ENCODE measurements around the gene GATB.

The GATB gene

GRCh38 chr4:151661873-151662272 is 98.9 kb downstream of the GATB start (continued):
- no peak for TF ChIP-seq ZNF26 (tag by site-specific recombination; IDR thresholded peaks at IDR 0.05)
- no peak for TF ChIP-seq ELK4 (IDR thresholded peaks at IDR 0.05; ENCODE audit: borderline replicate concordance, low read depth, low read length)

- ChIA-PET CTCF (no interaction called here), POLR2A (no interaction called here)
- Histone ChIP-seq H3K4me1 (ENCODE audit: control insufficient read depth, insufficient read depth, low read length) (no peaks in the 10 kb centered on the region), H3K4me3 (ENCODE audit: low read depth, low read length) (no peak overlapping the region), H3K27ac (ENCODE audit: extremely low read depth, low read depth, low read length) (no peak overlapping the region), H3K9me3 (ENCODE audit: control insufficient read depth, insufficient read depth, low read depth, low read length) (no peaks in the 10 kb centered on the region), H3K36me3 (ENCODE audit: control insufficient read depth in 2 of 2, insufficient read depth in 1 of 2, low read length in 2 of 2) (peaks cover 0 to 20% of the 10 kb centered on the region in 2 experiments; a peak in 1 of 3 replicates)
- TF ChIP-seq ZNF707 (tag by site-specific recombination; IDR thresholded peaks at IDR 0.05), result no peak
- TF ChIP-seq ZNF433 (tag by site-specific recombination; IDR thresholded peaks at IDR 0.05; ENCODE audit: low read depth), result no peak
Observed at GRCh38 chr4:151660676-151661075, 100.1 kb downstream of the GATB start.

GRCh38 chr4:151659601-151660364 is 101.0 kb downstream of the GATB start:
- no peak for TF ChIP-seq SP2 (tag by site-specific recombination; IDR thresholded peaks at IDR 0.05)
- no peak for TF ChIP-seq ZNF202 (tag by site-specific recombination; IDR thresholded peaks at IDR 0.05; ENCODE audit: borderline replicate concordance)
- no peak for TF ChIP-seq BCL11B (tag by site-specific recombination; IDR thresholded peaks at IDR 0.05; ENCODE audit: low read depth)
- TF ChIP-seq ZNF221 (tag by site-specific recombination; IDR thresholded peaks at IDR 0.05; ENCODE audit: borderline replicate concordance), result no peak
- TF ChIP-seq WT1 (tag by site-specific recombination; IDR thresholded peaks at IDR 0.05), result no peak
- no peak for TF ChIP-seq ZSCAN18 (tag by site-specific recombination; IDR thresholded peaks at IDR 0.05)
- TF ChIP-seq ZNF426 (tag by site-specific recombination; IDR thresholded peaks at IDR 0.05), result no peak
- TF ChIP-seq ZNF18 (tag by site-specific recombination; IDR thresholded peaks at IDR 0.05), result no peak
- TF ChIP-seq ZNF777 (tag by site-specific recombination; IDR thresholded peaks at IDR 0.05; ENCODE audit: borderline replicate concordance), result no peak
- no peak for TF ChIP-seq ZFP41 (tag by site-specific recombination; IDR thresholded peaks at IDR 0.05; ENCODE audit: borderline replicate concordance)
- no peak for TF ChIP-seq ZNF792 (tag by site-specific recombination; IDR thresholded peaks at IDR 0.05)
- TF ChIP-seq ZNF843 (tag by site-specific recombination; IDR thresholded peaks at IDR 0.05), result no peak
- TF ChIP-seq ZSCAN23 (tag by site-specific recombination; IDR thresholded peaks at IDR 0.05), result no peak
- no peak for TF ChIP-seq MEIS1 (CRISPR knock-in tag; IDR thresholded peaks at IDR 0.05; ENCODE audit: borderline replicate concordance)
- no peak for TF ChIP-seq ZNF639 (tag by site-specific recombination; IDR thresholded peaks at IDR 0.05)
- no peaks in the 10 kb centered on the region for H3K9me3 ChIP-seq (ENCODE audit: control insufficient read depth, insufficient read depth, low read depth, low read length)
- POLR2A ChIA-PET, result no interaction called here
- CTCF ChIA-PET, result no interaction called here
- no peak overlapping the region for H3K4me3 ChIP-seq (ENCODE audit: low read depth, low read length)
- peaks cover 0 to 20% of the 10 kb centered on the region in 2 experiments; a peak in 1 of 3 replicates for H3K36me3 ChIP-seq (ENCODE audit: control insufficient read depth in 2 of 2, insufficient read depth in 1 of 2, low read length in 2 of 2)
- H3K27ac ChIP-seq (ENCODE audit: extremely low read depth, low read depth, low read length), result no peak overlapping the region
- no peaks in the 10 kb centered on the region for H3K4me1 ChIP-seq (ENCODE audit: control insufficient read depth, insufficient read depth, low read length)

All from HEK293 (cell line).